GM10266 (cell line): ENCODE measurements around the gene ZNF516.

Experiments used
- DNase-seq: peaks from one replicate; pipeline ENCODE4 v3.0.0; 2012; ENCODE audit errors: extremely low spot score
- CTCF ChIP-seq: IDR thresholded peaks from 2 replicates; pipeline ENCODE4 v1.5.1; 2012; ENCODE audit warnings: mild to moderate bottlenecking, low read depth; ENCODE audit not compliant: control insufficient read depth, insufficient read depth; ENCODE audit errors: missing control alignments

ZNF516 gene

DNA sequence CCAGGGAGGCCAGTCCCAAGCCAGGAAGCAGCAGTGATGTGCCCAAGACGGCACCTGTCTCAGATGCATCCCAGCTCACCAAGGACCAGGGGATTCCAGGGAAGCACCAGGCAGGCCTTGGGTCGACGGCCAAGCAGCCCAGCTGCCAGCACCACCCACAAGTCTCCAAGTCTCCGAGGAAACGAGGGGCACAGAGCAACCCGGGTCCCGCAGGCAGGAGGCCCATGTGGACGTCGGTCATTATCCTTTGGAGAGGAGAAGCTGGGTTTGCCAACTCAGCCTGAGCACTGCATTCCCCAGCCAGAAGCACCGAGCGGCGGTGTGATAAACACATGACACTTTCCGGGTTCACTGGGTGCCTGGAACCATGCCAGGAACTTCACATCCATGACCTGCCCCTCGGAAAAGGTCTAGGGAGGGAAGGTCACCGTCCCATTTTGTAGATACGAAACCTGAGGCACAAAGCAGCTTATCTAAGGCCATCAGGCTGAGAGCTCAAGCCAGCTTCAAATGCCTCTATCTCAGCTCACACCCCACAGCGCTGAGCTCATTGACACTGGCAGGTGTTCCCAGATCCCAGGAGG is 104.5 kb downstream of the ZNF516 start:
- TF ChIP-seq CTCF: no peak
- DNase-seq: no peak

GRCh38 chr18:76389716-76390115 is 105.3 kb downstream of the ZNF516 start:
- no peak for TF ChIP-seq CTCF

DNA sequence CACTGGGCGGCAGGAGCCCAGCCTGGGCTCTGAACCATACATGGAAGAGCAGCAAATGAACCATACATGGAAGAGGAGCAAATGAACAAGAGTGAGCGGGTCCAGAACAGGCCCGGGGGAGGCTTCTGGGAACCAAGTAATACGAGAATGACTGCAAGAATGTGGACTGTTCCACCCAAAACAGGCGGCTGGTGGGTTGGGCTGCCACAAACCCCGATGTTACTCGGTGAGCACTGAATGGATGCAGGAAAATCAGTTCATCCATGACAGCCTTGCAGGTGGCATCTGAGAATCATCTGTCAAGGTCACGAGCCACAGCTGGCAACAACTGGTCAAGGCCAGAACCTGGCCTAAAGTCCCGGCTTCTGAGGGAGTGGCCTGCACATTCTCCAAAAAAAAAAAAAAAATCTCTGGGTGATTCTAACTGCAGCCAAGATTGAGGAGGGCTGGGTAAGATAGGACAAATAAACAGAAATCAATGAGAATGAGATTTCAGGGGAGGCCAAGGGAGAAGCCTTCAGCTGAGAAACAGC is 106.1 kb downstream of the ZNF516 start:
- DNase-seq: no peak
- no peak for TF ChIP-seq CTCF

More at GRCh38 chr18:76389716-76390115, 105.3 kb downstream of the ZNF516 start:
- DNase-seq: no peak

DNA sequence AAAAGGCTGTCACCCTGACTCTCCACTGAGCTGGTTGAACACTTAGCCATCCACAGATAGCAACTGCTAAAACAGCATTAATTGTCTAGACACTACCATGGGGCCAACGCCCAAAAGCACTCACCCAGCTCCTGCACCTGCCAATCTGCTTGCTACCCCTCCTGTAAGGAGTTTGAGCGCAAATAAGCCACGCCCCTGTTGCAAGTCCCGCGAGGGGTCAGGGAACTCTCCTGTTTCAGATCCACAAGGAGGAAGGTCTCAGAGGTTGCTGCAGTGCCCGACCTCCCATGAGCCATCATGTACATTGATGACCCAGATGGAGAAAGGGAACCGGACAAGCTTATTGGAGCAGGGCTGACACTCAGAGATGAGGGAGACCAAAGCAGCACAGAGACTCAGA is 106.8 kb downstream of the ZNF516 start:
- no peak for DNase-seq

GRCh38 chr18:76387608-76388007 is 107.4 kb downstream of the ZNF516 start:
- DNase-seq: no peak
- no peak for TF ChIP-seq CTCF

More for the DNA sequence above, 106.8 kb downstream of the ZNF516 start:
- TF ChIP-seq CTCF: no peak

GRCh38 chr18:76386886-76387285 is 108.2 kb downstream of the ZNF516 start:
- DNase-seq: no peak
- TF ChIP-seq CTCF: no peak

- no peak for DNase-seq
- TF ChIP-seq CTCF: no peak
Measured at GRCh38 chr18:76386071-76386470, 109.0 kb downstream of the ZNF516 start.
